Measurements from ENCODE around the gene SKAP1. TPM values are rescaled to one million over a fixed set of nuclear protein-coding genes. Genes with fewer than 3 reads are reported as not detected.

The SKAP1 gene
- total and polyA plus RNA-seq, 2 donors (not counting 1 experiment from before 2014, with no cell fraction given), result not detected

DNA sequence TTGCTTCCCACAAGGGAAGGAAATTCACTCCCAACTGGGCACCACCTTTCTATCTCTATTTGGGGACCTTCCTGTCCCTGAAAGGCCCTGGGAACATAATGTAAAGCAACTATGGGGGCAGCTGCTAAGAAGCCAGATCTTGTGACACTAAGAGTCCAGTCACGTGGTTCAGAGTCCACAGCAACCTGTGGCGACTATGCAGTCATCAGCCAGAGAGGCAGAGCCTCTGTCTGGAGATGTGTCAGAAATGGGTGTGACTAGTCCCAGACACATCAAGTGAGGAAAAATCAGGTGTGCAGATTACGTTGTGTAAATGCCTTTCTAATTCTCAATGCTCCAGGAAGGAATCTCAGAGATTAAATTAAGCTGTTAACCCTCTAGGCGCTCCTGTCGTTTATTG, 26.6 kb upstream of the SKAP1 start:
- no peak for TF ChIP-seq CTCF (conservative IDR thresholded peaks at IDR 0.05 in 1 of 2, IDR thresholded peaks at IDR 0.05 in 1 of 2; ENCODE audit: low read depth in 1 of 2, low read length in 2 of 2)
- no peak for TF ChIP-seq EZH2 (IDR thresholded peaks at IDR 0.05; ENCODE audit: low read length, missing control alignments)
- Histone ChIP-seq H4K20me1 (ENCODE audit: control insufficient read depth, extremely low read depth, insufficient read depth, low read length) (no peaks in the 10 kb centered on the region), H3K9ac (ENCODE audit: insufficient read depth, low read length) (no peak overlapping the region), H3K4me3 (replicated peaks in 1 of 4; ENCODE audit: control extremely low read depth in 1 of 4, insufficient read depth in 1 of 4, low read depth in 3 of 4, low read length in 4 of 4) (no peak overlapping the region), H3K27ac (ENCODE audit: insufficient read depth, low read length) (no peak overlapping the region), H3K9me3 (ENCODE audit: control insufficient read depth, insufficient read depth, low read depth, low read length) (no peaks in the 10 kb centered on the region), H3K79me2 (ENCODE audit: control insufficient read depth, insufficient read depth, low read length) (no peaks in the 10 kb centered on the region), H3K27me3 (ENCODE audit: control insufficient read depth, insufficient read depth, low read length) (peaks cover 9% of the 10 kb centered on the region), H3K4me1 (ENCODE audit: control insufficient read depth, extremely low read depth, insufficient read depth, low read length) (no peaks in the 10 kb centered on the region), H3K36me3 (ENCODE audit: control insufficient read depth, insufficient read depth, low read length) (no peaks in the 10 kb centered on the region), H2AFZ (ENCODE audit: low read length) (no peak overlapping the region), H3K4me2 (ENCODE audit: extremely low read depth, insufficient read depth, low read length) (no peak overlapping the region)
- no peak for DNase-seq (ENCODE audit: low read depth in 2 of 2)

DNA sequence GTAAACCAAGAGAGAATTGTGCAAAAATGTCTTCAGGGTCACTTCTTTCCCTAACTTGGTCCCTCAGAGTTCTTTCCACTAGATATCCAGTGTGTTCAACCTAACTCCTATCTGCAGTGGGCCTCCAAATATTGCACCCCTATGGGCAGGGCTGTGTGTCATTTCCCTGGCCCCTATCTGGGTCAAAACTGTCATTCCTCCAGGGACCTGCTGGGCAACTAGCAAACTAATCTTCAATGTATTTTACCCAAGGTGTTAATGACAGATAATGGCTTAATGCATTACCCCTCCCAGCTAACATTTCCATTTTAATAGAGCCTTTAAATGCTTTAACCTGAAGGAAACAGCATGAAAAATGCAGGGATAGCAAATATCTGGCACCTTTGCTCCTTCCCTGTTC, 25.8 kb upstream of the SKAP1 start:
- H3K4me2 ChIP-seq (ENCODE audit: extremely low read depth, insufficient read depth, low read length), result no peak overlapping the region

DNA sequence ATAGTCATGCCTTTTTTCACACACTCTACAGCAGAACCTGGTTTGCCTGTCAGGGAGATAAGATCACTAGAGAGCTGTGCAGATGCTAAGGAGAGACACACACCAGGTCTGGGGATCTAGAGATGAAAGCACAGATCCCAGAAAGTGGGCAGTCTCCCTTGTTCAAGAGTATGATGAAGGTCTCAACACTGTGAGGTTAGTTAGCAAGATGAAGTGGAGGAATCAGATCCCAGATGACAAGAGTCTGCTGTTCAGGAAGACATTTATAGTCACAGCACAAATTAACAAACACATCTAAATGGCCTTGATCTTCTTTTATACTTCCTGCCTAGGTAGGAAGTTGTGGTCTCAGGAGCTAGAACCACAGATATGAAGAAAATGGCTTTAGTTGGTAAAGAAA, 23.4 kb upstream of the SKAP1 start:
- H3K9me3 ChIP-seq (ENCODE audit: control insufficient read depth, insufficient read depth, low read depth, low read length), result no peaks in the 10 kb centered on the region
- no peak overlapping the region for H2AFZ ChIP-seq (ENCODE audit: low read length)
- H3K27ac ChIP-seq (ENCODE audit: insufficient read depth, low read length), result no peak overlapping the region
- no peak overlapping the region for H3K9ac ChIP-seq (ENCODE audit: insufficient read depth, low read length)
- H3K4me1 ChIP-seq (ENCODE audit: control insufficient read depth, extremely low read depth, insufficient read depth, low read length), result no peaks in the 10 kb centered on the region
- no peak overlapping the region for H3K4me2 ChIP-seq (ENCODE audit: extremely low read depth, insufficient read depth, low read length)
- H3K36me3 ChIP-seq (ENCODE audit: control insufficient read depth, insufficient read depth, low read length), result no peaks in the 10 kb centered on the region
- TF ChIP-seq CTCF (conservative IDR thresholded peaks at IDR 0.05 in 1 of 2, IDR thresholded peaks at IDR 0.05 in 1 of 2; ENCODE audit: low read depth in 1 of 2, low read length in 2 of 2) (no peak), EZH2 (IDR thresholded peaks at IDR 0.05; ENCODE audit: low read length, missing control alignments) (no peak)
- H3K79me2 ChIP-seq (ENCODE audit: control insufficient read depth, insufficient read depth, low read length), result no peaks in the 10 kb centered on the region
- no peaks in the 10 kb centered on the region for H4K20me1 ChIP-seq (ENCODE audit: control insufficient read depth, extremely low read depth, insufficient read depth, low read length)
- H3K4me3 ChIP-seq (replicated peaks in 1 of 4; ENCODE audit: control extremely low read depth in 1 of 4, insufficient read depth in 1 of 4, low read depth in 3 of 4, low read length in 4 of 4), result no peak overlapping the region
- peaks cover 9% of the 10 kb centered on the region for H3K27me3 ChIP-seq (ENCODE audit: control insufficient read depth, insufficient read depth, low read length)
- DNase-seq (ENCODE audit: low read depth in 2 of 2), result no peak

More for the DNA sequence above, 25.8 kb upstream of the SKAP1 start:
- H3K9me3 ChIP-seq (ENCODE audit: control insufficient read depth, insufficient read depth, low read depth, low read length), result no peaks in the 10 kb centered on the region
- H3K4me1 ChIP-seq (ENCODE audit: control insufficient read depth, extremely low read depth, insufficient read depth, low read length), result no peaks in the 10 kb centered on the region
- H3K36me3 ChIP-seq (ENCODE audit: control insufficient read depth, insufficient read depth, low read length), result no peaks in the 10 kb centered on the region
- no peaks in the 10 kb centered on the region for H4K20me1 ChIP-seq (ENCODE audit: control insufficient read depth, extremely low read depth, insufficient read depth, low read length)
- H3K27me3 ChIP-seq (ENCODE audit: control insufficient read depth, insufficient read depth, low read length), result peaks cover 9% of the 10 kb centered on the region
- no peak overlapping the region for H3K9ac ChIP-seq (ENCODE audit: insufficient read depth, low read length)
- TF ChIP-seq CTCF (conservative IDR thresholded peaks at IDR 0.05 in 1 of 2, IDR thresholded peaks at IDR 0.05 in 1 of 2; ENCODE audit: low read depth in 1 of 2, low read length in 2 of 2), result no peak
- TF ChIP-seq EZH2 (IDR thresholded peaks at IDR 0.05; ENCODE audit: low read length, missing control alignments), result no peak
- H3K27ac ChIP-seq (ENCODE audit: insufficient read depth, low read length), result no peak overlapping the region
- no peak for DNase-seq (ENCODE audit: low read depth in 2 of 2)
- H3K79me2 ChIP-seq (ENCODE audit: control insufficient read depth, insufficient read depth, low read length), result no peaks in the 10 kb centered on the region
- no peak overlapping the region for H2AFZ ChIP-seq (ENCODE audit: low read length)
- no peak overlapping the region for H3K4me3 ChIP-seq (replicated peaks in 1 of 4; ENCODE audit: control extremely low read depth in 1 of 4, insufficient read depth in 1 of 4, low read depth in 3 of 4, low read length in 4 of 4)
